KMS-11 (cell line): Measurements from ENCODE around the gene PSMD13.
"Not testable (repeated sequence)": the region's sequence is repeated elsewhere in the genome, so short reads cannot be mapped to it uniquely, and the experiment has no call there.

Source experiments
- H2AFZ ChIP-seq: fragments of 200-600 bp; sonication (generic); 2 replicates; pipeline ENCODE4 v1.6.1; 2016; ENCODE audit warnings: antibody characterized with exemption, mixed run types, low read depth
- H3K27ac ChIP-seq: fragments of 200-600 bp; sonication (generic); 2 replicates; pipeline ENCODE4 v1.6.1; 2016; ENCODE audit warnings: mild to moderate bottlenecking, mixed run types
- H3K27me3 ChIP-seq: fragments of 200-600 bp; sonication (generic); 2 replicates; pipeline ENCODE4 v1.6.1; 2017; ENCODE audit warnings: mild to moderate bottlenecking, low read depth, mixed run types, moderate library complexity; ENCODE audit not compliant: insufficient read depth
- H3K36me3 ChIP-seq: fragments of 200-600 bp; sonication (generic); 2 replicates; pipeline ENCODE4 v1.6.1; 2017; ENCODE audit warnings: mild to moderate bottlenecking, mixed run types; ENCODE audit not compliant: insufficient read depth
- H3K4me1 ChIP-seq: fragments of 200-600 bp; sonication (generic); 2 replicates; pipeline ENCODE4 v1.6.1; 2016; ENCODE audit warnings: mild to moderate bottlenecking, low read depth, mixed run types; ENCODE audit not compliant: poor library complexity, severe bottlenecking
- H3K4me2 ChIP-seq: fragments of 200-600 bp; sonication (generic); 2 replicates; pipeline ENCODE4 v1.7.0; 2016; ENCODE audit warnings: mild to moderate bottlenecking, mixed run types
- H3K4me3 ChIP-seq: fragments of 200-600 bp; sonication (generic); IDR thresholded peaks from 2 replicates; pipeline ENCODE4 v1.6.1; 2017; ENCODE audit warnings: low read depth, low read length, mixed read lengths; ENCODE audit not compliant: insufficient read depth
- H3K79me2 ChIP-seq: fragments of 200-600 bp; sonication (generic); 2 replicates; pipeline ENCODE4 v1.6.1; 2016; ENCODE audit warnings: low read depth, mixed run types; ENCODE audit not compliant: insufficient read depth
- H3K9ac ChIP-seq: fragments of 200-600 bp; sonication (generic); 2 replicates; pipeline ENCODE4 v1.6.1; 2016; ENCODE audit warnings: mild to moderate bottlenecking, mixed run types
- H4K20me1 ChIP-seq: fragments of 200-600 bp; sonication (generic); 2 replicates; pipeline ENCODE4 v1.6.1; 2016; ENCODE audit warnings: mild to moderate bottlenecking, mixed run types; ENCODE audit not compliant: insufficient read depth
- TF ChIP-seq, protein P1 (sequence below): fragments of 200-600 bp; sonication (generic); conservative IDR thresholded peaks from 2 replicates; pipeline ENCODE4 v1.6.1; 2017; ENCODE audit warnings: low read depth, mild to moderate bottlenecking, antibody characterized with exemption, low read length, moderate library complexity, mixed read lengths

Gene PSMD13

DNA sequence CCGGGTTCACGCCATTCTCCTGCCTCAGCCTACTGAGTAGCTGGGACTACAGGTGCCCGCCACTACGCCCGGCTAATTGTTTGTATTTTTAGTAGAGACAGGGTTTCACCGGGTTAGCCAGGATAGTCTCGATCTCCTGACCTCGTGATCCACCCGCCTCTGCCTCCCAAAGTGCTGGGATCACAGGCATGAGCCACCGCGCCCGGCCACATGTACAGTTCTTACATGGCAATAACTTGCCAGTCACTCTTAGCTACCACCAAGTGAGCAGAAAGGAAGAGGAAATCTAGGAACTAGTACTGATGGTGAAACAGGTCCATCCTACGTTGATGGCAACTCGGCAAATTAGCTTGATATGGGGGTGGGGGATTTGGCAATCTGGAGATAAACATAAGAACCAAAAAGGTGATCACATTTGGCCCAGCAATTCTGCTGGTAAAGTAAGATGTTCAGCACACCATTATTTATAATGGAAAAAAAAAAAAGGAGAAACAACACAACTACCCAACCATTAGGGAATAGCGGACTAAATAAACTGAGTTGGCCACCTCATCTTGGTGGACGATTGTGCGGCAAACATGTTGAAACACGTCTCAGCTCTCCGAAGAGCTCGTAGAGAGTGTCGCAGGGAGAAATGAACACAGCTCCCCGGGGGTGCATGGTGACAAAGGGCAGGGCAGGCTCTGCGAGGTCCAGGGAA, 46.8 kb downstream of the PSMD13 start:
- Histone ChIP-seq H4K20me1 (no peaks in the 10 kb centered on the region), H3K4me3 (no peak overlapping the region), H3K4me1 (no peaks in the 10 kb centered on the region), H3K36me3 (no peaks in the 10 kb centered on the region), H3K4me2 (no peak overlapping the region), H3K27ac (no peak overlapping the region), H3K27me3 (peaks cover 31% of the 10 kb centered on the region), H3K9ac (no peak overlapping the region), H3K79me2 (no peaks in the 10 kb centered on the region), H2AFZ (no peak overlapping the region)
- TF ChIP-seq, protein P1, sequence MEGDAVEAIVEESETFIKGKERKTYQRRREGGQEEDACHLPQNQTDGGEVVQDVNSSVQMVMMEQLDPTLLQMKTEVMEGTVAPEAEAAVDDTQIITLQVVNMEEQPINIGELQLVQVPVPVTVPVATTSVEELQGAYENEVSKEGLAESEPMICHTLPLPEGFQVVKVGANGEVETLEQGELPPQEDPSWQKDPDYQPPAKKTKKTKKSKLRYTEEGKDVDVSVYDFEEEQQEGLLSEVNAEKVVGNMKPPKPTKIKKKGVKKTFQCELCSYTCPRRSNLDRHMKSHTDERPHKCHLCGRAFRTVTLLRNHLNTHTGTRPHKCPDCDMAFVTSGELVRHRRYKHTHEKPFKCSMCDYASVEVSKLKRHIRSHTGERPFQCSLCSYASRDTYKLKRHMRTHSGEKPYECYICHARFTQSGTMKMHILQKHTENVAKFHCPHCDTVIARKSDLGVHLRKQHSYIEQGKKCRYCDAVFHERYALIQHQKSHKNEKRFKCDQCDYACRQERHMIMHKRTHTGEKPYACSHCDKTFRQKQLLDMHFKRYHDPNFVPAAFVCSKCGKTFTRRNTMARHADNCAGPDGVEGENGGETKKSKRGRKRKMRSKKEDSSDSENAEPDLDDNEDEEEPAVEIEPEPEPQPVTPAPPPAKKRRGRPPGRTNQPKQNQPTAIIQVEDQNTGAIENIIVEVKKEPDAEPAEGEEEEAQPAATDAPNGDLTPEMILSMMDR = no peak

DNA sequence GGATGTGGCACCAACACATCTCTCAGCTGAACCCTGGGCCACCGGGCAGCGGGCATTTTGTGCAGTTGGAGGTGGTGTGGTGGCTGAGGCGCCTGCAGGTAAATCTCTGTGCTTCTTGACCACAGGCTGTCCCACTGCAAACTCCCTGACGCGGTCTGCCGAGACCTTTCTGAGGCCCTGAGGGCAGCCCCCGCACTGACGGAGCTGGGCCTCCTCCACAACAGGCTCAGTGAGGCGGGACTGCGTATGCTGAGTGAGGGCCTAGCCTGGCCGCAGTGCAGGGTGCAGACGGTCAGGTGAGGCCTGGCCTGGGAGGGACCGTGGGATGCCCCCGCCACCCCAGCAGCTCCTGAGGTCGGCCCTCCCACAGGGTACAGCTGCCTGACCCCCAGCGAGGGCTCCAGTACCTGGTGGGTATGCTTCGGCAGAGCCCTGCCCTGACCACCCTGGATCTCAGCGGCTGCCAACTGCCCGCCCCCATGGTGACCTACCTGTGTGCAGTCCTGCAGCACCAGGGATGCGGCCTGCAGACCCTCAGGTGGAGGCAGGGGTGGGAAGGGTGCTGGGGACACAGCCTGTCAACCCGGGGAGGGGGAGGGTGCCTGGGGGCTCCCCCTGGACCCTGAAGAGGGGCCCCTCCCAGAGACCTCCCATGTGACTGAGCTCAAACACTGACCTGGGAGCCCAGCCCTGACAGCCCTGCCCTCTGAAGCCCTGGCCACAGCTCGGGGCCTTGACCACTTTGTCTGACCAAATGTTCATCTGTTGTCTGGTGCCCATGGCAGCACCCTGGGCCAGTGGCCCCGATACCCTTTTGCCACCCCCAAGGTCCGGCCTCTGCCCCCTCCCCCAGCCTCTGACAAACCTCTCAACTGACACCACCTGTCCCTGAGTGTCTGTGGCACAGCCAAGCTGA, 47.6 kb downstream of the PSMD13 start:
- H3K36me3 ChIP-seq = no peaks in the 10 kb centered on the region
- peaks cover 31% of the 10 kb centered on the region for H3K27me3 ChIP-seq
- H3K27ac ChIP-seq = no peak overlapping the region
- TF ChIP-seq, protein P1 = no peak
- H3K4me2 ChIP-seq = no peak overlapping the region
- no peak overlapping the region for H3K4me3 ChIP-seq
- no peaks in the 10 kb centered on the region for H3K79me2 ChIP-seq
- H2AFZ ChIP-seq = no peak overlapping the region
- H3K4me1 ChIP-seq = no peaks in the 10 kb centered on the region
- H4K20me1 ChIP-seq = no peaks in the 10 kb centered on the region
- H3K9ac ChIP-seq = no peak overlapping the region

DNA sequence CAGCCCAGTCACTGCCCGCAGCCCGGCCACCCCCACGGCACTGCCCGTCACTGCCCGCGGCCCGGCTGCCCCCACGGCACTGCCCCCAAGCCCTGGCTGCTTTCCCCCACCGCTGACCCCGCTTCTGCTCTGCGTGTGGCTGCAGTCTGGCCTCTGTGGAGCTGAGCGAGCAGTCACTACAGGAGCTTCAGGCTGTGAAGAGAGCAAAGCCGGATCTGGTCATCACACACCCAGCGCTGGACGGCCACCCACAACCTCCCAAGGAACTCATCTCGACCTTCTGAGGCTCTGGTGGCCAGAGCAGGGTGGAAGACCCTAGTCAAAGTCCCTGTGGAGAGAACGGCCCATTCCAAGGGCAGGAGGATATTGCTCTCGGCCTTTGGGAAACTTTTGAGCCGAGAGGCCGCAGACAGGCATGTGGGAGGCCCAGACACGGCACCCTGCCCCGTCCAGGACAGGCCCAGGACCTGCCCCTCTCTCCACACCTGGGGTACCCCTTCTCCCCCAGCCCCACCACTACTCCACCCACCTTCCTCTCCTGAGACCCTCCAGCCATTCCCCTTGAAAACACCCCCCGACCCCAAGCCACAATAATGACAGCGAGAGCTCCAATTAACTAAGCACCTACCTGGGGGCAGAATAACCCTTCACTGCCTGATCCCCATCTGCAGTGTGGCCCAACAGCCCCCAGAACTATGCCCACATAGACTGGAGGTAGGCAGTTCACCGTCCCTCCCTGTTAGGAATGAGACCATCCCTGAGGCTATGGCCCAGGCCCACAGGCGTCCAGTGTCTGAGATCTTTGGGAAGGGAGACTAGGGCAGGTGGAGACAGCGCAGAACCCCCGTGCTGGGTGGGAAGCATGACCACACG, 48.5 kb downstream of the PSMD13 start:
- H3K4me3 ChIP-seq = no peak overlapping the region
- H4K20me1 ChIP-seq = no peaks in the 10 kb centered on the region
- H3K27me3 ChIP-seq = peaks cover 31% of the 10 kb centered on the region
- H3K4me1 ChIP-seq = no peaks in the 10 kb centered on the region
- no peak overlapping the region for H3K27ac ChIP-seq
- no peaks in the 10 kb centered on the region for H3K79me2 ChIP-seq
- TF ChIP-seq, protein P1 = no peak
- H3K9ac ChIP-seq = no peak overlapping the region
- H3K36me3 ChIP-seq = no peaks in the 10 kb centered on the region
- H2AFZ ChIP-seq = no peak overlapping the region
- no peak overlapping the region for H3K4me2 ChIP-seq

DNA sequence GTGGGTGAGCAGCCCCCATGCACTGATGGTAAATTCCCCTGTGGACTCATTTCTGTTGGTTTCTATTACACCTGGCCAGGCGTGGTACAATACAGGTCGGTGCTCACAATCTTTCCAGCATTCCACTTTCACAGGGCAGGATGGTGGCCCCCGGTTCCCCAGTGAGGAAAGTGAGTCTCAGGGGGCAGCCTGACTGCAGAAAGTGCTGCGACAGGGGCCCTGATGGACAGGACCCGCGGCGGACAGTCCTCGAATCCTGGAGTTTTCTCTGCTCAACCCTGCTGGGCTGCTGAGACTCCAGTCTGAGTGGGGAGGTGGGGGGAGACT, 49.1 kb downstream of the PSMD13 start:
- Histone ChIP-seq H3K27me3 (peaks cover 31% of the 10 kb centered on the region), H3K4me2 (no peak overlapping the region)

DNA sequence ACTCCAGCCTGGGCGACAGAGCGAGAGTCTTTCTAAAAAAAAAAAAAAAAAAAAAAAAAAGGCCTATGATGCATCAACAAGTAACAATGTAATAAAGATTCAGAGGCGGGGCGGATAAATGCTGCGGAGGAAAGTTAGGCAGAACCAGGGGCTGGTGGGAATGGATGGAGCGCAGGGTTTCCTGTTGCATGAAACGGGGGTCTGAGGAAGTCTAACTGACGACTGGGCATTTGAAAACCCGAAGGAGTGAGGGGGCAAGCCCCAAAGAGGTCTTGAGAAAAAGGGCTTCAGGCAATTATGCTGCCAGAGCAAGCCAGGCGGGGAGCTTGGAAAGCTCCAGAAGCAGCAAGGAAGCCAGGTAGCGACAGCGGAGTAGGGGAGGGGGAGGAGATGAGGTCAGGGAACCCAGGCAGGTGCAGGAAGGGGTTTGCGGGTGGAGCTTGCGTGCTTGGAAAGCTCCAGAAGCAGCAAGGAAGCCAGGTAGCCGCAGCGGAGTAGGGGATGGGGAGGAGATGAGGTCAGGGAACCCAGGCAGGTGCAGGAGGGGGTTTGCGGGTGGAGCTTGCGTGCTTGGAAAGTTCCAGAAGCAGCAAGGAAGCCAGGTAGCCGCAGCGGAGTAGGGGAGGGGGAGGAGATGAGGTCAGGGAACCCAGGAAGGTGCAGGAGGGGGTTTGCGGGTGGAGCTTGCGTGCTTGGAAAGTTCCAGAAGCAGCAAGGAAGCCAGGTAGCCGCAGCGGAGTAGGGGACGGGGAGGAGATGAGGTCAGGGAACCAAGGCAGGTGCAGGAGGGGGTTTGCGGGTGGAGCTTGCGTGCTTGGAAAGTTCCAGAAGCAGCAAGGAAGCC, 50.4 kb downstream of the PSMD13 start:
- H2AFZ ChIP-seq, H3K79me2 ChIP-seq, H3K4me1 ChIP-seq, H4K20me1 ChIP-seq, H3K36me3 ChIP-seq, H3K4me3 ChIP-seq, H3K27ac ChIP-seq, H3K9ac ChIP-seq, H3K4me2 ChIP-seq: not testable (repeated sequence)
- peaks cover 22% of the 10 kb centered on the region for H3K27me3 ChIP-seq

More for the DNA sequence above, 49.1 kb downstream of the PSMD13 start:
- Histone ChIP-seq H3K36me3 (no peaks in the 10 kb centered on the region), H2AFZ (no peak overlapping the region), H3K4me1 (no peaks in the 10 kb centered on the region), H3K9ac (no peak overlapping the region), H4K20me1 (no peaks in the 10 kb centered on the region), H3K27ac (no peak overlapping the region), H3K79me2 (no peaks in the 10 kb centered on the region), H3K4me3 (no peak overlapping the region)
- TF ChIP-seq, protein P1 = no peak
